ENCODE data around the gene KCNJ6. TPM values are rescaled to one million over a fixed set of nuclear protein-coding genes. Genes with fewer than 3 reads are reported as not detected.

Gene KCNJ6
- total RNA-seq, 1 experiment from 2014 or later, result not detected

GRCh38 chr21:37899146-37899545 lies 17.1 kb downstream of the KCNJ6 start:
- Mint-ChIP-seq H3K27me3 (ENCODE audit: insufficient read depth, unreplicated experiment) (peaks cover 15% of the 10 kb centered on the region), H3K36me3 (ENCODE audit: insufficient read depth, unreplicated experiment) (no peaks in the 10 kb centered on the region), H3K9me3 (ENCODE audit: unreplicated experiment) (no peaks in the 10 kb centered on the region), H3K4me1 (ENCODE audit: low read depth, unreplicated experiment) (no peaks in the 10 kb centered on the region), H3K4me3 (ENCODE audit: unreplicated experiment) (no peak overlapping the region), H3K27ac (ENCODE audit: unreplicated experiment) (no peak overlapping the region)
- ChIA-PET POLR2A (no interaction called here), CTCF (no interaction called here)
- Histone ChIP-seq H3K4me1 (no peaks in the 10 kb centered on the region), H3K4me3 (ENCODE audit: low read depth, low read length) (no peak overlapping the region), H3K27me3 (replicated peaks; ENCODE audit: control insufficient read depth, insufficient read depth, low read length) (no peaks in the 10 kb centered on the region; the same call in none of the 2 replicates), H3K36me3 (ENCODE audit: control insufficient read depth, insufficient read depth, low read length) (no peaks in the 10 kb centered on the region), H3K9me3 (no peaks in the 10 kb centered on the region)
- DNase-seq, result no peak
- no peak for TF ChIP-seq CTCF (IDR thresholded peaks at IDR 0.05; ENCODE audit: insufficient read depth in 1 of 2, low read depth in 1 of 2, low read length in 1 of 2, severe bottlenecking in 1 of 2, unreplicated experiment in 1 of 2)
- BruUV-seq (replicated peaks), result no TSS peak
- intact Hi-C loops (cut with micrococcal nuclease; ENCODE audit: unreplicated experiment), result no loop called here

- no peaks in the 10 kb centered on the region for H3K4me1 Mint-ChIP-seq (ENCODE audit: low read depth, unreplicated experiment)
- CTCF ChIA-PET, result no interaction called here
- no peaks in the 10 kb centered on the region for H3K36me3 Mint-ChIP-seq (ENCODE audit: insufficient read depth, unreplicated experiment)
- Histone ChIP-seq H3K9me3 (no peaks in the 10 kb centered on the region), H3K4me3 (ENCODE audit: low read depth, low read length) (no peak overlapping the region), H3K4me1 (no peaks in the 10 kb centered on the region), H3K27me3 (replicated peaks; ENCODE audit: control insufficient read depth, insufficient read depth, low read length) (no peaks in the 10 kb centered on the region; the same call in none of the 2 replicates), H3K36me3 (ENCODE audit: control insufficient read depth, insufficient read depth, low read length) (no peaks in the 10 kb centered on the region)
- no peak for DNase-seq
- no peak for TF ChIP-seq CTCF (IDR thresholded peaks at IDR 0.05; ENCODE audit: insufficient read depth in 1 of 2, low read depth in 1 of 2, low read length in 1 of 2, severe bottlenecking in 1 of 2, unreplicated experiment in 1 of 2)
- H3K27ac Mint-ChIP-seq (ENCODE audit: unreplicated experiment), result no peak overlapping the region
- intact Hi-C loops (cut with micrococcal nuclease; ENCODE audit: unreplicated experiment), result no loop called here
- no peaks in the 10 kb centered on the region for H3K9me3 Mint-ChIP-seq (ENCODE audit: unreplicated experiment)
- POLR2A ChIA-PET, result no interaction called here
- peaks cover 8% of the 10 kb centered on the region for H3K27me3 Mint-ChIP-seq (ENCODE audit: insufficient read depth, unreplicated experiment)
- H3K4me3 Mint-ChIP-seq (ENCODE audit: unreplicated experiment), result no peak overlapping the region
- BruUV-seq (replicated peaks), result no TSS peak
Observed at GRCh38 chr21:37896788-37897187, 19.5 kb downstream of the KCNJ6 start.

- no peak for TF ChIP-seq CTCF (IDR thresholded peaks at IDR 0.05; ENCODE audit: insufficient read depth in 1 of 2, low read depth in 1 of 2, low read length in 1 of 2, severe bottlenecking in 1 of 2, unreplicated experiment in 1 of 2)
- ChIA-PET POLR2A (no interaction called here), CTCF (no interaction called here)
- Mint-ChIP-seq H3K27ac (ENCODE audit: unreplicated experiment) (no peak overlapping the region), H3K4me3 (ENCODE audit: unreplicated experiment) (no peak overlapping the region), H3K9me3 (ENCODE audit: unreplicated experiment) (no peaks in the 10 kb centered on the region), H3K4me1 (ENCODE audit: low read depth, unreplicated experiment) (no peaks in the 10 kb centered on the region), H3K36me3 (ENCODE audit: insufficient read depth, unreplicated experiment) (no peaks in the 10 kb centered on the region), H3K27me3 (ENCODE audit: insufficient read depth, unreplicated experiment) (peaks cover 6% of the 10 kb centered on the region)
- Histone ChIP-seq H3K4me1 (no peaks in the 10 kb centered on the region), H3K36me3 (ENCODE audit: control insufficient read depth, insufficient read depth, low read length) (no peaks in the 10 kb centered on the region), H3K4me3 (ENCODE audit: low read depth, low read length) (no peak overlapping the region), H3K27me3 (replicated peaks; ENCODE audit: control insufficient read depth, insufficient read depth, low read length) (no peaks in the 10 kb centered on the region; the same call in 1 of the 2 replicates), H3K9me3 (no peaks in the 10 kb centered on the region)
- no TSS peak for BruUV-seq (replicated peaks)
- intact Hi-C loops (cut with micrococcal nuclease; ENCODE audit: unreplicated experiment), result no loop called here
- DNase-seq, result no peak
Observed at GRCh38 chr21:37891972-37892371, 24.3 kb downstream of the KCNJ6 start.

Data from Caco-2 (cell line).